Panc1 (cell line): ENCODE measurements around the gene AP1G2. TPM values are rescaled to one million over a fixed set of nuclear protein-coding genes. Genes with fewer than 3 reads are reported as not detected.

Experiments used
- ATAC-seq: fragments of 200-7000 bp; cut with Tn5 transposase; 2 replicates; pipeline ENCODE4 v1.9.1; 2020; ENCODE audit warnings: mild to moderate bottlenecking, moderate library complexity
- BruUV-seq: library from RNA; stranded (reverse); fragments of 400-500 nt; replicated peaks from 2 replicates; lab custom pipeline; 2021; lab: Mats Ljungman, UMichigan
- CTCF ChIA-PET: fragments of 300-600 bp; sonication (Branson Sonifier 250); formaldehyde crosslinking; loops from one replicate; lab custom pipeline; 2022; ENCODE audit warnings: antibody characterized with exemption; lab: Charles Lee
- POLR2A ChIA-PET: fragments of 300-600 bp; sonication (Branson Sonifier 250); formaldehyde crosslinking; loops from one replicate; lab custom pipeline; 2022; ENCODE audit warnings: antibody characterized with exemption; lab: Charles Lee
- DNase-seq: peaks from one replicate; pipeline ENCODE4 v3.0.0-alpha.2; 2010; ENCODE audit warnings: low read depth, low spot score
- H3K27ac ChIP-seq: 2 replicates; pipeline ENCODE4 v1.5.1; 2011; ENCODE audit warnings: mild to moderate bottlenecking, low read length, inconsistent platforms
- H3K27me3 ChIP-seq: fragments of 200-500 bp; sonication (Bioruptor generic); 2 replicates; pipeline ENCODE4 v1.6.0; 2014; ENCODE audit warnings: low read length, inconsistent platforms; ENCODE audit not compliant: control insufficient read depth, insufficient read depth
- H3K36me3 ChIP-seq: fragments of 200-500 bp; sonication (Bioruptor generic); 2 replicates; pipeline ENCODE4 v1.5.1; 2014; ENCODE audit warnings: inconsistent platforms, mild to moderate bottlenecking, low read length, moderate library complexity; ENCODE audit not compliant: control insufficient read depth, insufficient read depth
- H3K4me1 ChIP-seq: 2 replicates; pipeline ENCODE4 v1.5.1; 2011; ENCODE audit warnings: inconsistent platforms, mild to moderate bottlenecking, low read length, moderate library complexity; ENCODE audit not compliant: control insufficient read depth, insufficient read depth
- H3K4me3 ChIP-seq, 2 experiments: 2 replicates each; pipeline ENCODE4 v1.5.1; 2011 to 2012; ENCODE audit warnings: low read depth in 2 of 2, low read length in 2 of 2, mild to moderate bottlenecking in 2 of 2, inconsistent platforms in 1 of 2, moderate library complexity in 1 of 2
- H3K9me3 ChIP-seq: fragments of 200-500 bp; sonication (Bioruptor generic); 2 replicates; pipeline ENCODE4 v1.5.1; 2014; ENCODE audit warnings: low read depth, mild to moderate bottlenecking, inconsistent platforms, low read length, moderate library complexity; ENCODE audit not compliant: control insufficient read depth, insufficient read depth
- POLR2AphosphoS5 ChIP-seq: IDR thresholded peaks from 2 replicates; pipeline ENCODE4 v1.6.1; 2012; ENCODE audit warnings: mild to moderate bottlenecking, low read depth, low read length, moderate library complexity
- SIN3A ChIP-seq: IDR thresholded peaks from 2 replicates; pipeline ENCODE4 v1.6.1; 2012; ENCODE audit warnings: low read depth, mild to moderate bottlenecking, low read length, moderate library complexity, borderline replicate concordance; ENCODE audit not compliant: insufficient read depth
- TCF7L2 ChIP-seq: IDR thresholded peaks from 2 replicates; pipeline ENCODE4 v1.6.1; 2011; ENCODE audit warnings: mild to moderate bottlenecking, low read depth, low read length, inconsistent platforms
- in situ Hi-C: cut with HindIII; loops from 2 replicates; pipeline ENCODE4 v1.10.0; 2016; ENCODE audit warnings: low sequenced_read_pairs, low pct_unique_long_range_greater_than_20kb
- intact Hi-C: fragments of 100-400 bp; cut with micrococcal nuclease; formaldehyde crosslinking; loops from one replicate; pipeline ENCODE4 v1.10.0; 2022; ENCODE audit not compliant: unreplicated experiment
- total RNA-seq: library from RNA; stranded (reverse); gene quantifications from one replicate; pipeline ENCODE4 v1.2.1, GENCODE V29; 2021; ENCODE audit not compliant: unreplicated experiment
- TF ChIP-seq, protein P1 (sequence below): fragments of 450-650 bp; IDR thresholded peaks from 2 replicates; pipeline ENCODE4 v1.5.1; 2017; ENCODE audit warnings: mild to moderate bottlenecking
- TF ChIP-seq, protein P2 (sequence below), 2 experiments: IDR thresholded peaks; 2 replicates each; pipeline ENCODE4 v1.6.1; 2011 to 2012; ENCODE audit warnings: low read depth in 2 of 2, control low read depth in 1 of 2, low read length in 1 of 2, mild to moderate bottlenecking in 1 of 2, moderate library complexity in 1 of 2; ENCODE audit not compliant: insufficient read depth in 1 of 2

The AP1G2 gene
- total RNA-seq, 1 experiment from 2014 or later, result 61.6 TPM

DNA sequence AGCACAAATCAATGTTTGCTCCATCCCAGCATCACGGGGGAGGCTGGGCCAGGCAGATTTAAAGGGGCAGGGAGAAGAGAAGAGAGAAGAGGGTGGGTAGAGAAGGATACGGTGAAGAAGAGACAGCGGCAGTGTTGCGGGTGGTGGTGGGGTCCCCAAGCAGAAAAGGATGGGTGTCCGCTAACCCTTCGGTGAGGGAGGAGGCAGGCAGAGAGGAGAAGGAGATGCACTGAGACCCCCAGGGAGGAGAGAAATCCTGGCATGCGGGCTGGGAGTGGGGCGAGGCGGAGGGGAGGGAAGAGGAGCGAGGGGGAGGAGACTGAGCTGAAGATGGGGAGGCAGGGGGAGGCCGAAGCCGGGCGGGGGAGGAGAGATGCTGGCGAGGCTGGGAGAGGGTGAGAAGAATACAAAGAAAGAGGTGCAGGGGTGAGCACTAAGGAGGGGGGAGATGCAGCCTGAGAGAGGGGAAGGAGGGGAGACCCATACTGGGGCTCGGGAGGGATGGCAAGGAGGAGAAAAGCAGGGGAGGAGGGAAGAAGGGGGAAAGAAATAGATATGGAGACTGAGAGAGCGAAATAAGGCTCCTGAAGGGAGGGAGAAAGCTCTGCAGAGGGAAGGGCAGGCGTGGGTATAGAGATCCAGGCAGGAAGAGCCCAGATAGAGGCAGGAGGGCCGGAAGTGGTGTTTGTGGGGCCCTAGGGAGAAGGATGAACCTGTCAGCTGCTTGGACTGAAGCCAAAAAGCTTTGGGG, 11.1 kb upstream of the AP1G2 start, which contains the start of gene JPH4:
Gene JPH4, minus strand, starts transcription at position 231 of the 751 bp plus-strand sequence. CDS start 1,337 bp downstream, outside the sequence.
- TF ChIP-seq, protein P1, sequence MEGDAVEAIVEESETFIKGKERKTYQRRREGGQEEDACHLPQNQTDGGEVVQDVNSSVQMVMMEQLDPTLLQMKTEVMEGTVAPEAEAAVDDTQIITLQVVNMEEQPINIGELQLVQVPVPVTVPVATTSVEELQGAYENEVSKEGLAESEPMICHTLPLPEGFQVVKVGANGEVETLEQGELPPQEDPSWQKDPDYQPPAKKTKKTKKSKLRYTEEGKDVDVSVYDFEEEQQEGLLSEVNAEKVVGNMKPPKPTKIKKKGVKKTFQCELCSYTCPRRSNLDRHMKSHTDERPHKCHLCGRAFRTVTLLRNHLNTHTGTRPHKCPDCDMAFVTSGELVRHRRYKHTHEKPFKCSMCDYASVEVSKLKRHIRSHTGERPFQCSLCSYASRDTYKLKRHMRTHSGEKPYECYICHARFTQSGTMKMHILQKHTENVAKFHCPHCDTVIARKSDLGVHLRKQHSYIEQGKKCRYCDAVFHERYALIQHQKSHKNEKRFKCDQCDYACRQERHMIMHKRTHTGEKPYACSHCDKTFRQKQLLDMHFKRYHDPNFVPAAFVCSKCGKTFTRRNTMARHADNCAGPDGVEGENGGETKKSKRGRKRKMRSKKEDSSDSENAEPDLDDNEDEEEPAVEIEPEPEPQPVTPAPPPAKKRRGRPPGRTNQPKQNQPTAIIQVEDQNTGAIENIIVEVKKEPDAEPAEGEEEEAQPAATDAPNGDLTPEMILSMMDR, result no peak
- TF ChIP-seq TCF7L2 (no peak), SIN3A (no peak), POLR2AphosphoS5 (no peak)
- TF ChIP-seq, protein P2, sequence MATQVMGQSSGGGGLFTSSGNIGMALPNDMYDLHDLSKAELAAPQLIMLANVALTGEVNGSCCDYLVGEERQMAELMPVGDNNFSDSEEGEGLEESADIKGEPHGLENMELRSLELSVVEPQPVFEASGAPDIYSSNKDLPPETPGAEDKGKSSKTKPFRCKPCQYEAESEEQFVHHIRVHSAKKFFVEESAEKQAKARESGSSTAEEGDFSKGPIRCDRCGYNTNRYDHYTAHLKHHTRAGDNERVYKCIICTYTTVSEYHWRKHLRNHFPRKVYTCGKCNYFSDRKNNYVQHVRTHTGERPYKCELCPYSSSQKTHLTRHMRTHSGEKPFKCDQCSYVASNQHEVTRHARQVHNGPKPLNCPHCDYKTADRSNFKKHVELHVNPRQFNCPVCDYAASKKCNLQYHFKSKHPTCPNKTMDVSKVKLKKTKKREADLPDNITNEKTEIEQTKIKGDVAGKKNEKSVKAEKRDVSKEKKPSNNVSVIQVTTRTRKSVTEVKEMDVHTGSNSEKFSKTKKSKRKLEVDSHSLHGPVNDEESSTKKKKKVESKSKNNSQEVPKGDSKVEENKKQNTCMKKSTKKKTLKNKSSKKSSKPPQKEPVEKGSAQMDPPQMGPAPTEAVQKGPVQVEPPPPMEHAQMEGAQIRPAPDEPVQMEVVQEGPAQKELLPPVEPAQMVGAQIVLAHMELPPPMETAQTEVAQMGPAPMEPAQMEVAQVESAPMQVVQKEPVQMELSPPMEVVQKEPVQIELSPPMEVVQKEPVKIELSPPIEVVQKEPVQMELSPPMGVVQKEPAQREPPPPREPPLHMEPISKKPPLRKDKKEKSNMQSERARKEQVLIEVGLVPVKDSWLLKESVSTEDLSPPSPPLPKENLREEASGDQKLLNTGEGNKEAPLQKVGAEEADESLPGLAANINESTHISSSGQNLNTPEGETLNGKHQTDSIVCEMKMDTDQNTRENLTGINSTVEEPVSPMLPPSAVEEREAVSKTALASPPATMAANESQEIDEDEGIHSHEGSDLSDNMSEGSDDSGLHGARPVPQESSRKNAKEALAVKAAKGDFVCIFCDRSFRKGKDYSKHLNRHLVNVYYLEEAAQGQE (IDR thresholded peaks at IDR 0.05; ENCODE audit: insufficient read depth in 1 of 2, low read depth in 2 of 2, low read length in 1 of 2), result no peak
- Histone ChIP-seq H3K4me3 (peak within 1 kb of the TSS in 1 of 2 experiments; percentile 13; a peak in 1 of 4 replicates), H3K27ac (no peak within 1 kb of the TSS), H3K36me3 (no peaks in the 10 kb centered on the region), H3K27me3 (no peaks in the 10 kb centered on the region), H3K4me1 (no peaks in the 10 kb centered on the region), H3K9me3 (no peaks in the 10 kb centered on the region)
- 0 out of 2 replicates have a peak, but pooled peaks have one; percentile 33 for ATAC-seq
- intact Hi-C loops, result no loop called here
- no TSS peak for BruUV-seq
- ChIA-PET CTCF (interaction anchor here (0.6 kb wide), 1 partner anchor 320 kb away, joined by 4 read pairs; no protein-coding TSS in a partner anchor), POLR2A (no interaction called here)
- DNase-seq, result no peak
- in situ Hi-C loops, result no loop called here

DNA sequence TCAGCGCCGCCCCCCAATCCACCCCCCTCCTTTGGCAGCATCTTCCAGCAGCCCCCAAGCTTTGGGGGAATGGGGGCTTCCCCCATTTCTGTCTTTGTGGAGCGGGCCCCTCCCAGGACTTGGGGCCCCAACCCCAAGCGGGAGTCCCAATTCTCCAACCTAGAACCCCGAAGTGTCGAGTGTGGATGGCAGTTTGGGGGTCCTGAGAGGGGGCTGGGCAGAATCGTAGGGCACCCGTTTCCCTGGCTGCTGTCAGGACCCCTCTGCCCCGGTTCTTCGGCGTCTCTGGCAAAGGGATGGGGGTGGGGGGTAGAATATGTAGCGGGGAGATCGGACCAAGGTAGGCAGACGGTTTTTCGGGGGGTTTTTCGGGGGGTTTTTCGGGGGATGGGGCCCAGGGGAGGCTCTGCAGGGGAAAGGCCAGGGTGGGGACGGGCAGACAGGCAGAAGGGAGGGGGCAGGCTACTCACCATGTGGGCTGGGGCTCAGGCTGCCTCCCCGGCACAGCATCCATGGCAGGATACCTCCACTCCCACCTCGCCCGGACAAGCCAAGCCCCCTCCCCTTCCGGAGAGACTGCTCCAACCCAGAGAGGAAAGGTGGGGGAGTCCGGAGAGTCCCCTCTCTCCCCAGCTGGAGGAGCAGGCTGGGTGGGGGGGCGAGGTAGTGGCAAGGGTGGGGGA, 10.3 kb upstream of the AP1G2 start:
- POLR2A ChIA-PET, result no interaction called here

More for the DNA sequence above, 10.3 kb upstream of the AP1G2 start:
- CTCF ChIA-PET, result interaction anchor here (0.6 kb wide), 1 partner anchor 319 kb away, joined by 4 read pairs; no protein-coding TSS in a partner anchor
- intact Hi-C loops, result no loop called here
- no TSS peak for BruUV-seq
- Histone ChIP-seq H3K4me1 (no peaks in the 10 kb centered on the region), H3K9me3 (no peaks in the 10 kb centered on the region), H3K4me3 (peak overlapping the region in 1 of 2 experiments; percentile 13; a peak in 1 of 4 replicates), H3K36me3 (no peaks in the 10 kb centered on the region), H3K27ac (no peak overlapping the region), H3K27me3 (no peaks in the 10 kb centered on the region)
- in situ Hi-C loops, result no loop called here
- DNase-seq, result no peak
- no peak for ATAC-seq
- TF ChIP-seq POLR2AphosphoS5 (no peak), SIN3A (no peak), TCF7L2 (no peak)
- TF ChIP-seq, protein P1, result no peak
- TF ChIP-seq, protein P2 (IDR thresholded peaks at IDR 0.05; ENCODE audit: insufficient read depth in 1 of 2, low read depth in 2 of 2, low read length in 1 of 2), result no peak
